ENCODE measurements around the gene CLRN3. TPM values are rescaled to one million over a fixed set of nuclear protein-coding genes. Genes with fewer than 3 reads are reported as not detected.

The CLRN3 gene
- total RNA-seq, 2 donors from 2014 or later = not detected

- ATAC-seq (replicated peaks in 1 of 2) (no peak), DNase-seq (no peak)
- Mint-ChIP-seq H3K4me1 (ENCODE audit: low read depth) (no peaks in the 10 kb centered on the region), H3K27ac (no peak overlapping the region), H3K4me3 (no peak overlapping the region), H3K9me3 (no peaks in the 10 kb centered on the region), H3K36me3 (ENCODE audit: insufficient read depth in 2 of 2) (no peaks in the 10 kb centered on the region), H3K27me3 (ENCODE audit: low read depth) (no peaks in the 10 kb centered on the region)
Measured at GRCh38 chr10:127883516-127883915, 9.2 kb downstream of the CLRN3 start.

DNA sequence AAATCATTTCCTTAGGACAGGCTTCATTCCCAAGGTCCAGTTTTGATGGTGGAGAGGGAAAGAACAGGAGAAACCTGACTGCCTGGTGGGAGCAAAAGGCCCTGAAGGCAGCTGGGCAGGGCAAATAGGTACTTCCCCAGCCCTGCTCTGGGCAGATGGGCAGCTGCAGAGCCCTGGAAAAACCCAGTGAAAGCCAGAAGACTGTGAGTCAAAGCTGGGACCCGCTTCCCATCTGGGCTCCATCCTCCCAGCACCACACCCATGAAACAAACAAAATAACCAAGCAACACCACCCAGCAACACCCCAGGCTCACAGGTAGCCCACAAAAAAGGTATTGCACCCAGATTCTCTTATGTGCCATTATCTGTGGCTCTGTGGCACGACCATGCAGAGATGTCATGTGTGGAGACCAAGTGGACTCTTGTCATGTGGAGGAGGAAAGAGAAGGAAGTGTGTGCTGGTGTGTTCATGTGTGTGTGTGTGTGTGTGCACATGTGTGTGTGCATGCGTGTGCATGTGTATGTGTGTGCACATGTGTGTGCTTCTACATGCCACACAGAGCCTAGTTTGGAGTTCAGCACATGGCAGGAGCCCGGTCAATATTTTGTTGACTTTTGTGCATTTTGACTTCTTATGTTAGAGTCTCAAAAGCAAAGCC lies 9.8 kb downstream of the CLRN3 start:
- Mint-ChIP-seq H3K27ac (no peak overlapping the region), H3K4me3 (no peak overlapping the region), H3K36me3 (ENCODE audit: insufficient read depth in 2 of 2) (no peaks in the 10 kb centered on the region), H3K27me3 (ENCODE audit: low read depth) (no peaks in the 10 kb centered on the region), H3K9me3 (no peaks in the 10 kb centered on the region), H3K4me1 (ENCODE audit: low read depth) (no peaks in the 10 kb centered on the region)
- DNase-seq (no peak), ATAC-seq (replicated peaks in 1 of 2) (no peak)

DNA sequence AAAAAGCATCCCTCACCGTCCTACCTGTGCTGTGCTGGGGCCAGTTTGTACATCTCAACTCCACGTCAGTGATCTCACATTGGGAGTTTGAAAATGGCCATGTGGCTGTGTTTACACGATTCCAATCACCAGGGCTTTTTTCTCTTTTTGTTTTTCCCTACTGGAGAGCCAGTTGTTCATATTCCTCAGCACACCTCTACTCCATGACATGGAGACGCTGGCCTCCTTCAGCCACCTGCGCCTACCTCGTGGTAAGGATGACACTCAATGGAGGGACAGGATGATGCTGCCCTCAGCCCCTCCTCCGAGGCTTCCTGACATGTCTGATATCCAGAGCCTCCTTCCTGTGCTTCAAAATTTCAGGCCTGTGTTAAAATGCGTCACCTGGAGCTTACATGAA lies 10.3 kb downstream of the CLRN3 start:
- Mint-ChIP-seq H3K27ac (no peak overlapping the region), H3K9me3 (no peaks in the 10 kb centered on the region), H3K27me3 (ENCODE audit: low read depth) (no peaks in the 10 kb centered on the region), H3K4me3 (no peak overlapping the region), H3K4me1 (ENCODE audit: low read depth) (no peaks in the 10 kb centered on the region), H3K36me3 (ENCODE audit: insufficient read depth in 2 of 2) (no peaks in the 10 kb centered on the region)
- DNase-seq (no peak), ATAC-seq (replicated peaks in 1 of 2) (no peak)

DNA sequence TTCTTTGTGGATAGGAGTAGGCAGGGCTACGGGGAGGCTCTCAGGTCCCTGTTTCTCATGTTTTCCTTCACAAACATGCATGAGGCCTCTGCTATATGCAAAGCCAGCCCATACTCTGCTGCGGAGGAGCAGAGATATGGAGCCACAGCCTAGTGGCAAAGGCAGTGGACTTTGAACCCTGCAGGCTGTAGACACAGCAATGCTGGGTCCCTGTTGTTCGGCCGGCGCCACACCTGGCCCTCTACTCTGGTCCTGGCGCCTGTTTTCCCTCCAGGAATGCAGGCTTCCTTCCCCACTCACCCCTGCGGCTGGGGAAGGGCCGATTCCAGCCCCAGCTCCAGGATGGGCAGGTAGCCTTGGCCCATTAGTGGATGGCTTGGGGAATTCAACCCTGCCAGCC lies 11.5 kb downstream of the CLRN3 start:
- Mint-ChIP-seq H3K9me3 (no peaks in the 10 kb centered on the region), H3K27ac (no peak overlapping the region), H3K36me3 (ENCODE audit: insufficient read depth in 2 of 2) (no peaks in the 10 kb centered on the region), H3K27me3 (ENCODE audit: low read depth) (no peaks in the 10 kb centered on the region), H3K4me1 (ENCODE audit: low read depth) (no peaks in the 10 kb centered on the region), H3K4me3 (no peak overlapping the region)
- DNase-seq (no peak), ATAC-seq (replicated peaks in 1 of 2) (no peak)

- Mint-ChIP-seq H3K4me1 (ENCODE audit: low read depth) (no peaks in the 10 kb centered on the region), H3K9me3 (no peaks in the 10 kb centered on the region), H3K27ac (no peak overlapping the region), H3K4me3 (no peak overlapping the region), H3K27me3 (ENCODE audit: low read depth) (no peaks in the 10 kb centered on the region), H3K36me3 (ENCODE audit: insufficient read depth in 2 of 2) (no peaks in the 10 kb centered on the region)
- no peak for DNase-seq
- no peak for ATAC-seq (replicated peaks in 1 of 2)
Measured at GRCh38 chr10:127880557-127880956, 12.2 kb downstream of the CLRN3 start.

- no peaks in the 10 kb centered on the region for H3K4me1 Mint-ChIP-seq (ENCODE audit: low read depth)
- no peak overlapping the region for H3K4me3 Mint-ChIP-seq
- no peaks in the 10 kb centered on the region for H3K9me3 Mint-ChIP-seq
- peaks cover 2% of the 10 kb centered on the region for H3K27me3 Mint-ChIP-seq (ENCODE audit: low read depth)
- DNase-seq (no peak), ATAC-seq (replicated peaks in 1 of 2) (peak in 1 of 2 donors; percentile 76)
- no peaks in the 10 kb centered on the region for H3K36me3 Mint-ChIP-seq (ENCODE audit: insufficient read depth in 2 of 2)
- no peak overlapping the region for H3K27ac Mint-ChIP-seq
Measured at GRCh38 chr10:127878475-127879055, 14.2 kb downstream of the CLRN3 start.

DNA sequence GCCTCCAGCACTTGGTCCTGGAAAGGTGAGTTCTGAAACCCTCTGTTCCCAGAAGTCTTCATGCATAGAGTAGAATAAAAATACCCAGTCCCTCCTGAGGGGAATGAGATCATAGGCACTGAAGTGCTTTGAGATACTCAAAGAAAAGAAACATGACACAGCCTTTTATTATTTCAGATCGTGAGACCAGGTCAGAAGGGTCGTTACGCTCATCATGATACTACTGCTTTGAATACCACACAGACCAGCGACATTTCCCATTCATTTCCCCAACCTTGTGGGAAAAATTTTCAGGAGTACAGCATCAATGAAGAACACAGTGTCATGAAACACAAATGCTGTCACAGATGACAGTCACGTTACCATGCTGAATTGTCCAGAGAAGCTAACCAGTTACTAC lies 15.0 kb downstream of the CLRN3 start:
- H3K4me3 Mint-ChIP-seq = no peak overlapping the region
- H3K4me1 Mint-ChIP-seq (ENCODE audit: low read depth) = no peaks in the 10 kb centered on the region
- H3K27ac Mint-ChIP-seq = no peak overlapping the region
- DNase-seq = no peak
- H3K36me3 Mint-ChIP-seq (ENCODE audit: insufficient read depth in 2 of 2) = no peaks in the 10 kb centered on the region
- H3K9me3 Mint-ChIP-seq = no peaks in the 10 kb centered on the region
- peaks cover 9% of the 10 kb centered on the region for H3K27me3 Mint-ChIP-seq (ENCODE audit: low read depth)
- ATAC-seq (replicated peaks in 1 of 2) = peak in 1 of 2 donors; percentile 18

DNA sequence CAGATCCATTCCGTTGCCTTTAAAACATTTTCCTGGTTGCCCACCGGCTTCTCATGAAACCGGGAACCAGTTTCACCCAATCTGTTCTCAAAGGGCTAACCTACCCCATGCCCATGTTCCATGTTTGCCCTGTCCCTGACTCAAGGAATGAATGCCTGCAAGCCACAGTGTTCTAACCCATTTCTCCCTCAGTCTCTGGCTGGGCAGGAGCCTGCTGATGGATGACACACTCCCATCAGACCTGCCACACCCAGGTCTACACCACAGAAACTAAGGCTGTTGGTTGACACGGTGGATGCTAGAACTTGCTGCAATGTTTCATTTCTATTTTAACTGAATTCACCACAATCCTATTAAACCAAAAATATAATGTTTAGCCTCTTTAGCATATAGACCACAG lies 15.6 kb downstream of the CLRN3 start:
- Mint-ChIP-seq H3K9me3 (no peaks in the 10 kb centered on the region), H3K4me1 (ENCODE audit: low read depth) (no peaks in the 10 kb centered on the region), H3K4me3 (no peak overlapping the region), H3K27ac (no peak overlapping the region), H3K36me3 (ENCODE audit: insufficient read depth in 2 of 2) (no peaks in the 10 kb centered on the region), H3K27me3 (ENCODE audit: low read depth) (peaks cover 12% of the 10 kb centered on the region)
- ATAC-seq (replicated peaks in 1 of 2) (no peak), DNase-seq (no peak)

DNA sequence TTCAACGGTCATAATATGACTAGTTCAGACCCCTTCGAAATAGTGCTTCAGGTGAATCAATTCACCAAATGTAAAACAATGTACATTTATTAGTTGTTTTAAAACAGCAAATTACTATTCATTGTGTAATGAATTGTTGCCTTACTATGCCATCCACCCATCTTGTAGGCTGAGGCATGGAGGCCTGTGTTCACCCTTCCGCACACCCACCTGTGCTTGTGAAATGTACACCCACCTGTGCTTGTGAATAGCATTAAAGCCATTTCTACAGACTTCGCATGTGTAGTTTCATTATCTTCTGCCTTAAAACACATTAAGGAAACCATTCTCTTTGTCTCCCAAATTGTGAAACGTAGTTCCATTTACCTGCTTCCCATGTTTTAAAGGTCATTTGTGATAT lies 16.8 kb downstream of the CLRN3 start:
- Mint-ChIP-seq H3K4me3 (no peak overlapping the region), H3K4me1 (ENCODE audit: low read depth) (no peaks in the 10 kb centered on the region), H3K27me3 (ENCODE audit: low read depth) (peaks cover 22% of the 10 kb centered on the region), H3K36me3 (ENCODE audit: insufficient read depth in 2 of 2) (no peaks in the 10 kb centered on the region), H3K27ac (no peak overlapping the region), H3K9me3 (no peaks in the 10 kb centered on the region)
- ATAC-seq (replicated peaks in 1 of 2) (no peak), DNase-seq (no peak)

DNA sequence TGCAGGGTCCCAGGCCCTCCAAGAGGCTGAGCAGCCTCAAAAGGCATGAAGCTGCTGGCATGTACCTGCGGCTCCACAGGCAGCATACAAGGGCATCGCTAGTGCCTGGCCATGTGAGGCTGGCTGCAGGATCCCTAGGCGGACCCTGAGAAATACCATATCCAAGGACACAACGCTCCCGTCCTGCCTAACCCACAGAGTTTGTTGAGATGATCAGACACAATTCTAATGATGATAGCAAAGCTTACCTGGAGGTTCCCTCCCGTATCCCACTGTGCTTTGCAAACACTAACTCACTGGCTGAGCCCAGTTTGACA lies 17.3 kb downstream of the CLRN3 start:
- Mint-ChIP-seq H3K9me3 (no peaks in the 10 kb centered on the region), H3K27ac (no peak overlapping the region), H3K4me1 (ENCODE audit: low read depth) (no peaks in the 10 kb centered on the region), H3K4me3 (no peak overlapping the region), H3K27me3 (ENCODE audit: low read depth) (peaks cover 25% of the 10 kb centered on the region), H3K36me3 (ENCODE audit: insufficient read depth in 2 of 2) (no peaks in the 10 kb centered on the region)
- no peak for DNase-seq
- ATAC-seq (replicated peaks in 1 of 2) = no peak

GRCh38 chr10:127874671-127875448 lies 17.9 kb downstream of the CLRN3 start:
- H3K36me3 Mint-ChIP-seq (ENCODE audit: insufficient read depth in 2 of 2) = no peaks in the 10 kb centered on the region
- no peak for DNase-seq
- peak in 1 of 2 donors; percentile 25 for ATAC-seq (replicated peaks in 1 of 2)
- H3K4me1 Mint-ChIP-seq (ENCODE audit: low read depth) = no peaks in the 10 kb centered on the region
- H3K27me3 Mint-ChIP-seq (ENCODE audit: low read depth) = peaks cover 25% of the 10 kb centered on the region
- no peak overlapping the region for H3K4me3 Mint-ChIP-seq
- H3K9me3 Mint-ChIP-seq = no peaks in the 10 kb centered on the region
- no peak overlapping the region for H3K27ac Mint-ChIP-seq

DNA sequence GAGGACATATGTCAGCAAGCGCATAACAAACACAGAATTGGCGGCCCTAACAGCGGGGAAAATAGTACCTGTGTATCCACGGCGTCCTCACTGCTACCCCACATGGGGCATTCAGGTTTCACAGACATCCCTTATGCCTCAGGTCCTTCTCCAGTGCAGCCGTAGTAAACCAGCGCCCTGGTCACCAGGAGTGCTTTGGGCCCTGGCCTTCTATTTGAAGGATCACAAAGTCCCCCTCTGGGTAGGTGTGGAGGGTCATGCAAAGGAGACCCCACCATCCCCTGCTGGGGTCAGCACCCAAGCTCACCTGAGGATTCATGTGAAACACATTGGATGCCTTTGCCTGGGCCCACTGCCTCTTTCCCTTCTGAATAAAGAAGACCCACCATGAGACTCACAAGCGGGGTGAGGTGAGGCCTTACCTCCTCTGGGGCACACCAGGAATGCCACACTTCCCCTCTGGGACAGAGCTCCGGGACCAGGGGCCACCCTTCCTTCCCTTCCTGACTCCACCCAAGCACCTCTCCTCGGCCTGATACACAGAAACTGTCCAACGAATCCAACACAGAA lies 18.8 kb downstream of the CLRN3 start:
- Mint-ChIP-seq H3K27me3 (ENCODE audit: low read depth) (peaks cover 25% of the 10 kb centered on the region), H3K27ac (no peak overlapping the region), H3K36me3 (ENCODE audit: insufficient read depth in 2 of 2) (peaks cover 0 to 3% of the 10 kb centered on the region in 2 donors), H3K4me1 (ENCODE audit: low read depth) (no peaks in the 10 kb centered on the region), H3K4me3 (no peak overlapping the region), H3K9me3 (peaks cover 0 to 3% of the 10 kb centered on the region in 2 donors)
- DNase-seq = no peak
- no peak for ATAC-seq (replicated peaks in 1 of 2)

DNA sequence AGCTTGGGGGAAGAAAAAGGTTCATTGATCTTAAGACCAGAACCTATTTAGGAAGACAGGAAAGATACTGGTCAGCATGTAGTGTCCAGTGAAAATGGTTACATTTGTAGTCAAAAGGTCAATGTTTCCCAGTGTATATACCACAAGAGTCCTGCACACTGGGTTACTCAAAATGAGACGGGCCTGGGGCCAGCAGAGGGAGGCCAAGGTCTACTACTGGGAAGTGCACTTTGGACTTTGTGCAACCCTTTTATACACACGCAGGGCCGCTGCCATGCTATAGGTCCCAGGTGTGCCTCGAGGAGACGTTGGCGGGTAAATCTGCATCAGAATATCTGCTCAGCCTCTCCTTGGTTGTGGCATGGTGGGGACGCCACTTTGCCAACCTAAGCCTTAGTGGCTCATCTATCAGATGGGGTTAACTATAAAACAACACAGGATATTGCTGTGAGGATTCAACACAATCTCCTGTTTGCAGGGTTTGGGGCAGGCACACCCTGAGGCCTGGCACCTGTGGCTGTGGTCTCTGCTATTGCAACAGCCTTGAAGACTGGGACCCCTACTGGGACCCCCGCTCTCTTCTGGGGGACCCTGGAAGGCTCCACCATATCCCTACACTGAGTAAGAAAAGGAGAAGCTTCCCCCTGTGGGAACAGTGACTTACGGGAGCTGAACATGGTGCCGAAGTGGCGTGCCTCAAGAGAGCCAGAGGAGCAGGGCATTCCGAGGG lies 19.7 kb downstream of the CLRN3 start:
- DNase-seq (no peak), ATAC-seq (replicated peaks in 1 of 2) (no peak)
- Mint-ChIP-seq H3K27ac (no peak overlapping the region), H3K4me3 (no peak overlapping the region), H3K4me1 (ENCODE audit: low read depth) (no peaks in the 10 kb centered on the region), H3K36me3 (ENCODE audit: insufficient read depth in 2 of 2) (peaks cover 0 to 3% of the 10 kb centered on the region in 2 donors), H3K27me3 (ENCODE audit: low read depth) (peaks cover 25% of the 10 kb centered on the region), H3K9me3 (peaks cover 0 to 5% of the 10 kb centered on the region in 2 donors)
